Glutamatergic neuron (in vitro differentiated cells): ENCODE results near the gene PSMD7. TPM values are rescaled to one million over a fixed set of nuclear protein-coding genes. Genes with fewer than 3 reads are reported as not detected.

Source experiments
- DNase-seq: peaks from one replicate; pipeline ENCODE4 v3.0.0; 2022
- H3K27ac Mint-ChIP-seq: one replicate; pipeline ENCODE4 v1.8.0; 2020; ENCODE audit warnings: mild to moderate bottlenecking, mixed read lengths, inconsistent platforms; ENCODE audit not compliant: unreplicated experiment
- H3K27me3 Mint-ChIP-seq: one replicate; pipeline ENCODE4 v1.8.0; 2020; ENCODE audit warnings: mild to moderate bottlenecking, moderate library complexity, mixed read lengths, inconsistent platforms; ENCODE audit not compliant: unreplicated experiment
- H3K36me3 Mint-ChIP-seq: one replicate; pipeline ENCODE4 v1.8.0; 2020; ENCODE audit warnings: mild to moderate bottlenecking, mixed read lengths, inconsistent platforms; ENCODE audit not compliant: unreplicated experiment
- H3K4me1 Mint-ChIP-seq: one replicate; pipeline ENCODE4 v1.8.0; 2020; ENCODE audit warnings: mild to moderate bottlenecking, low read depth, mixed read lengths, inconsistent platforms; ENCODE audit not compliant: unreplicated experiment
- H3K4me3 Mint-ChIP-seq: one replicate; pipeline ENCODE4 v1.8.0; 2020; ENCODE audit warnings: mild to moderate bottlenecking, mixed read lengths, inconsistent platforms; ENCODE audit not compliant: unreplicated experiment
- H3K9me3 Mint-ChIP-seq: one replicate; pipeline ENCODE4 v1.8.0; 2020; ENCODE audit warnings: mild to moderate bottlenecking, moderate library complexity, mixed read lengths, inconsistent platforms; ENCODE audit not compliant: unreplicated experiment
- CTCF ChIP-seq: fragments of 200-600 bp; sonication (generic); IDR thresholded peaks from one replicate; pipeline ENCODE4 v1.5.0; 2021; ENCODE audit not compliant: partially characterized antibody, unreplicated experiment
- total RNA-seq: library from RNA; stranded (reverse); fragmentation: NEBNext Ultra II Directional; extraction: Animal tissue kit (Norgen Biotek cat#: 25700); gene quantifications from one replicate; pipeline ENCODE4 v1.2.1, GENCODE V29; 2021; ENCODE audit not compliant: unreplicated experiment

Gene PSMD7
- total RNA-seq, 1 donor from 2014 or later = 95.0 TPM

GRCh38 chr16:74271872-74272271 is 24.7 kb upstream of the PSMD7 start:
- Mint-ChIP-seq H3K36me3 (no peaks in the 10 kb centered on the region), H3K27ac (no peak overlapping the region), H3K4me1 (no peaks in the 10 kb centered on the region), H3K27me3 (peaks cover 3% of the 10 kb centered on the region), H3K4me3 (no peak overlapping the region), H3K9me3 (no peaks in the 10 kb centered on the region)
- no peak for TF ChIP-seq CTCF
- no peak for DNase-seq

- Mint-ChIP-seq H3K9me3 (no peaks in the 10 kb centered on the region), H3K27me3 (no peaks in the 10 kb centered on the region), H3K27ac (no peak overlapping the region), H3K4me3 (no peak overlapping the region), H3K4me1 (no peaks in the 10 kb centered on the region), H3K36me3 (peaks cover 5% of the 10 kb centered on the region)
- DNase-seq = no peak
- peak; percentile 64 for TF ChIP-seq CTCF
Measured at GRCh38 chr16:74275031-74275636, 21.5 kb upstream of the PSMD7 start.

GRCh38 chr16:74275711-74276110 is 20.9 kb upstream of the PSMD7 start:
- Mint-ChIP-seq H3K27ac (no peak overlapping the region), H3K4me3 (no peak overlapping the region), H3K36me3 (peaks cover 5% of the 10 kb centered on the region), H3K27me3 (no peaks in the 10 kb centered on the region), H3K4me1 (no peaks in the 10 kb centered on the region), H3K9me3 (no peaks in the 10 kb centered on the region)
- TF ChIP-seq CTCF = no peak
- no peak for DNase-seq

- no peaks in the 10 kb centered on the region for H3K27me3 Mint-ChIP-seq
Measured at GRCh38 chr16:74277974-74278373, 18.6 kb upstream of the PSMD7 start.

GRCh38 chr16:74279266-74279665 is 17.3 kb upstream of the PSMD7 start:
- H3K27ac Mint-ChIP-seq = no peak overlapping the region
- TF ChIP-seq CTCF = no peak
- no peak overlapping the region for H3K4me3 Mint-ChIP-seq
- H3K9me3 Mint-ChIP-seq = no peaks in the 10 kb centered on the region
- no peak for DNase-seq
- H3K4me1 Mint-ChIP-seq = no peaks in the 10 kb centered on the region
- H3K27me3 Mint-ChIP-seq = no peaks in the 10 kb centered on the region
- peaks cover 5% of the 10 kb centered on the region for H3K36me3 Mint-ChIP-seq

More at GRCh38 chr16:74277974-74278373, 18.6 kb upstream of the PSMD7 start:
- TF ChIP-seq CTCF = no peak
- H3K9me3 Mint-ChIP-seq = no peaks in the 10 kb centered on the region
- no peak overlapping the region for H3K27ac Mint-ChIP-seq
- no peak for DNase-seq
- peaks cover 5% of the 10 kb centered on the region for H3K36me3 Mint-ChIP-seq
- H3K4me1 Mint-ChIP-seq = no peaks in the 10 kb centered on the region
- H3K4me3 Mint-ChIP-seq = no peak overlapping the region
